Nephron progenitor cell (in vitro differentiated cells): Measurements from ENCODE around the gene FAM98A.

Experiments
- DNase-seq: peaks from one replicate; pipeline ENCODE4 v3.0.0; 2021
- H3K27ac Mint-ChIP-seq: 2 replicates; pipeline ENCODE4 v1.8.0; 2021; ENCODE audit warnings: mild to moderate bottlenecking, moderate library complexity, mixed read lengths
- H3K27me3 Mint-ChIP-seq: 2 replicates; pipeline ENCODE4 v1.8.0; 2021; ENCODE audit warnings: mild to moderate bottlenecking, low read depth, mixed read lengths; ENCODE audit not compliant: poor library complexity
- H3K36me3 Mint-ChIP-seq: 2 replicates; pipeline ENCODE4 v1.8.0; 2021; ENCODE audit warnings: low read depth, mixed read lengths
- H3K4me1 Mint-ChIP-seq: 2 replicates; pipeline ENCODE4 v1.8.0; 2021; ENCODE audit warnings: mixed read lengths
- H3K4me3 Mint-ChIP-seq: 2 replicates; pipeline ENCODE4 v1.8.0; 2021; ENCODE audit warnings: mild to moderate bottlenecking, moderate library complexity, mixed read lengths
- H3K9me3 Mint-ChIP-seq: 2 replicates; pipeline ENCODE4 v1.8.0; 2021; ENCODE audit warnings: mild to moderate bottlenecking, moderate library complexity, mixed read lengths
- TF ChIP-seq, protein P1 (sequence below): fragments of 200-600 bp; sonication (generic); IDR thresholded peaks from 2 replicates; pipeline ENCODE4 v1.5.0; 2021; ENCODE audit warnings: antibody characterized with exemption

Gene FAM98A

DNA sequence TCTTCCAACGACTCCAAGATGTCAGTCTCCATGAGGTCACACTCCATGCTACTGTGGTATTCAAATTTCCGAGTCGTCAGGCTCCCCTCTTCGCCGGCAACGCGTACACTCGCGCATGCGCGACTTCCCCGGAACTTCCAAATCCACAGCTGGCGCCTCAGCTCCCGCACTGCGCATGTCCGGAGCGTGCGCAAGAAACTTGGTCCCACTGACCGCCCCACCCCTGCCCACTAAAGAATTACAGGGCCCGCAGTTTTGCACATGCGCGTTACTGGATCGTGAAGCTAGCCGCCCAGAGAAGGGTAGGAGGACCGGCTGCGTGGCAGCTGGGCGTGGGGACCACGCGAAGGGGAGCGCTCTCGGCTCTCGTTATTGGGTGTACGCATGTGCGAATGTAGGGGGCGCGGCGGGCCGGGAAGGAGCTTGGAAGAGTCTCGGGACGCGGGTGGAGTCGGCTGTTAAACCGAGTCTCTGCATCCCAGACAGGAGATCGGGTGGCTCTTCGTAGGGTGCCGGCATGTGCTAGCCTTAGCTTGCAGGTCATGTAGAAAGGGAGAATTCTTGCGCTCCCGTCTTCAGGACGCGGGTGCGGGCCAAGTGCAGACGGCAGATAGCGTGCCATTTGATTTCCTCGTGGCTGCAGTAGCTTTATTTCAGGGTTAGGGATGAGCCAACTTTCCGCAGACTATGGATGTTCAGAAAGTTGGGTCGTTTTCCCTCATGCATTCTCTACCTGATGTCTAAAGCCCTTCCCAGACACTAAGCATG, at the start of gene FAM98A:
Gene FAM98A (minus strand): TSS at position 125 of the 768 bp plus-strand sequence. CDS start 78 bp downstream, at position 47.
- peak within 1 kb of the TSS; percentile 89 for H3K27ac Mint-ChIP-seq
- TF ChIP-seq, protein P1, sequence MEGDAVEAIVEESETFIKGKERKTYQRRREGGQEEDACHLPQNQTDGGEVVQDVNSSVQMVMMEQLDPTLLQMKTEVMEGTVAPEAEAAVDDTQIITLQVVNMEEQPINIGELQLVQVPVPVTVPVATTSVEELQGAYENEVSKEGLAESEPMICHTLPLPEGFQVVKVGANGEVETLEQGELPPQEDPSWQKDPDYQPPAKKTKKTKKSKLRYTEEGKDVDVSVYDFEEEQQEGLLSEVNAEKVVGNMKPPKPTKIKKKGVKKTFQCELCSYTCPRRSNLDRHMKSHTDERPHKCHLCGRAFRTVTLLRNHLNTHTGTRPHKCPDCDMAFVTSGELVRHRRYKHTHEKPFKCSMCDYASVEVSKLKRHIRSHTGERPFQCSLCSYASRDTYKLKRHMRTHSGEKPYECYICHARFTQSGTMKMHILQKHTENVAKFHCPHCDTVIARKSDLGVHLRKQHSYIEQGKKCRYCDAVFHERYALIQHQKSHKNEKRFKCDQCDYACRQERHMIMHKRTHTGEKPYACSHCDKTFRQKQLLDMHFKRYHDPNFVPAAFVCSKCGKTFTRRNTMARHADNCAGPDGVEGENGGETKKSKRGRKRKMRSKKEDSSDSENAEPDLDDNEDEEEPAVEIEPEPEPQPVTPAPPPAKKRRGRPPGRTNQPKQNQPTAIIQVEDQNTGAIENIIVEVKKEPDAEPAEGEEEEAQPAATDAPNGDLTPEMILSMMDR, result no peak
- H3K4me1 Mint-ChIP-seq, result peaks cover 24% of the 10 kb centered on the region
- peak; percentile 99 for DNase-seq
- peaks cover 8% of the 10 kb centered on the region for H3K27me3 Mint-ChIP-seq
- peaks cover 9% of the 10 kb centered on the region for H3K36me3 Mint-ChIP-seq
- H3K4me3 Mint-ChIP-seq, result peak within 1 kb of the TSS; percentile 95
- H3K9me3 Mint-ChIP-seq, result no peaks in the 10 kb centered on the region

DNA sequence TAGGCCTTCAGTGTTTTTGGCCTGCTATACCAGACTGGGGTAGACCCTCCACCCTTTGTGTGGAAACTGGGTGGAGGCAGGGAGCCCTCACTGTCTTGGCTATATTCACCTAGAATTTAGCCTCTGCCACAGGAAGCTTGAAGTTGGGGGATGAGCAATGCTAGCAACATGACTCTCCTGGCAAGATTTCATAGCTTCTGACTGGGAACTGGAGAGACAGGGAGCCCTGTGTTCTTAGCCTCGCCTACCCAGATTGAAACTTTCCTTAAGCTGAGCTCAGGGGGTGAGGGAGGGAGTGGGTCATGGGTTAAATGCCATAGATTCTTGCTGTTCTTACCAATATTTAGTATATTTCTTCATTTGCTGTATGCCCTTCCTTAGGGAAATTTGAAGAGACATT, 46.8 kb upstream of the FAM98A start:
- Mint-ChIP-seq H3K27me3 (peaks cover 3% of the 10 kb centered on the region), H3K36me3 (peaks cover 5% of the 10 kb centered on the region), H3K27ac (no peak overlapping the region), H3K4me3 (no peak overlapping the region), H3K4me1 (peaks cover 6% of the 10 kb centered on the region), H3K9me3 (peaks cover 15% of the 10 kb centered on the region)
- DNase-seq, result no peak
- TF ChIP-seq, protein P1, result no peak

DNA sequence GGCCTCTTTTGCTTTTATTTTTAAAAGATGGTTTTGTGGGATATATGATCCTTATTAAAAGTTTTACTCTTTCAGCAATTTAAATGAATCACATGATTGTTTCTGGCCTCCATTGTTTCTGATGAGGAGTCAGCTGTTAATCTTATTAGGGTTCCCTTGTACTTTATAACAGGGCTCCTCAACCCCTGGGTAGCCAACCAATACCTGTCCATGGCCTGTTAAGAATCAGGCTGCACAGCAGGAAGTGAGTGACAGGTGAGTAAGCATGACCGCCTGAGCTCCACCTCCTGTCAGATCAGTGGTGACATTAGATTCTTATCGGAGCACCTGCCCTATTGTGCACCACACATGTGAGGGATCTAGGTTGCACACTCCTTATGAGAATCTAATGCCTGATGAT, 45.1 kb upstream of the FAM98A start:
- Mint-ChIP-seq H3K27ac (no peak overlapping the region), H3K36me3 (peaks cover 5% of the 10 kb centered on the region), H3K27me3 (peaks cover 3% of the 10 kb centered on the region), H3K9me3 (peaks cover 15% of the 10 kb centered on the region), H3K4me1 (peaks cover 3% of the 10 kb centered on the region), H3K4me3 (no peak overlapping the region)
- no peak for DNase-seq
- TF ChIP-seq, protein P1, result no peak

DNA sequence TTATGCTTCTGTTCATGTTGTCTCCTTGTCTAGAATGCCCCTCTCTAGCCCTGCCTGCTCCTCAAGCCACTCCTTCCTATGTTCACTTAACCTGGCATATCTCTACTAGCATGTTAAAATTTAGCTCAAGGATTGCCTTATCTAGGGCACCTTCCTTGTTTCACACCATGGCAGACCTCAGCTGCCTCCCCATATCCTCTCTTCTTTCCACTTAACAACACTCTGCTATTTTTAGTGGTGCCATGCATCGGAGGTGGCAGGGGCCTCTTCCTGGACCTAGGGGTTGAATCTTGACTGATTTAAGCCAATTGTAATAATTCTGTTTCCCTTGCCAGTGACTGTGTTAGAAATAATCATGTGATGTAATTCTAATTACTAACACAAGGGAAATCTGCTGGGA, 36.9 kb upstream of the FAM98A start:
- H3K9me3 Mint-ChIP-seq, result peaks cover 19% of the 10 kb centered on the region
- no peaks in the 10 kb centered on the region for H3K4me1 Mint-ChIP-seq
- H3K27ac Mint-ChIP-seq, result no peak overlapping the region
- no peak overlapping the region for H3K4me3 Mint-ChIP-seq
- H3K36me3 Mint-ChIP-seq, result peaks cover 20% of the 10 kb centered on the region
- TF ChIP-seq, protein P1, result no peak
- H3K27me3 Mint-ChIP-seq, result no peaks in the 10 kb centered on the region
- no peak for DNase-seq

DNA sequence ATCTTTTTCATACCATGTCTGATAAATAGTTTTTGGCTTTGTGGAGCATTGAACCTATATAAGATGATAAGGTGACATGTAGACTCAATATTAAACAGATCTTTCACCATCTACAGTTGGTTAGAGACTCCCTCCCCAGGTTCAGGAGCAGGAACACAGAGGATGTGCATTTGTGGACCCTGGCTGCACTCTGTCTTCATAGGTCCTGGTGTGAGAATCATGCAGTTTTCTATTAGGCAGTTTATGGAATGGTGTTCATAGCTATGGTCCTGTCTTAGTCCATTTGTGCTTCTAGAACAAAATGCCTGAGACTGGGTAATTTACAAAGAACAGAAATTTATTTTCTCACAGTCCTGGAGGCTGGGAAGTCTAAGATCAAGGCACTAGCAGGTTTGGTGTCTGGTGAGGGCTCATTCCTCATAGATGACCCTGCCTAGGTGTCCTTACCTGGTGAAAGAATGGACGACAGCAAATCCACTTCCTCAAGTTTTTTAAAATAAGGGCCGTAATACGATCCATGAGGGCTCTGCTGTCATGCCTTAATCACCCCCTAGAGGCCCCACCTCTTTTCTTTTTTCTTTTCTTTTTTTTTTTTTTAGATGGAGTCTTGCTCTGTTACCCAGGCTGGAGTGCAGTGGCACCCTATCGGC, 35.3 kb upstream of the FAM98A start:
- Mint-ChIP-seq H3K9me3 (peaks cover 28% of the 10 kb centered on the region), H3K4me1 (no peaks in the 10 kb centered on the region), H3K36me3 (peaks cover 20% of the 10 kb centered on the region), H3K27ac (no peak overlapping the region), H3K27me3 (peaks cover 4% of the 10 kb centered on the region), H3K4me3 (no peak overlapping the region)
- TF ChIP-seq, protein P1, result no peak
- DNase-seq, result no peak
